CD4-positive, CD25-positive, alpha-beta regulatory T cell (primary cell): Measurements from ENCODE around the gene LFNG. TPM values are rescaled to one million over a fixed set of nuclear protein-coding genes. Genes with fewer than 3 reads are reported as not detected.

Source experiments
- ATAC-seq, 2 donors: fragments of 150-1000 bp; cut with Tn5 transposase; one replicate each; pipeline ENCODE4 v1.10.0; 2021; ENCODE audit warnings: low read depth in 2 of 2, moderate number of reproducible peaks in 2 of 2, moderate library complexity in 1 of 2
- DNase-seq, 3 donors: peaks; one replicate each; pipeline versions ENCODE4 v3.0.0 to v3.0.0-alpha.2; 2012 to 2022; ENCODE audit warnings: mixed read lengths in 1 of 3
- H3K27ac ChIP-seq: one replicate; pipeline ENCODE4 v1.7.0; 2013; ENCODE audit warnings: mild to moderate bottlenecking, low read length; ENCODE audit not compliant: insufficient read depth, poor library complexity, severe bottlenecking
- H3K27me3 ChIP-seq: one replicate; pipeline ENCODE4 v1.7.0; 2013; ENCODE audit warnings: low read length; ENCODE audit not compliant: control insufficient read depth, insufficient read depth
- H3K36me3 ChIP-seq: one replicate; pipeline ENCODE4 v1.7.0; 2013; ENCODE audit warnings: mild to moderate bottlenecking, low read length, moderate library complexity; ENCODE audit not compliant: control insufficient read depth, insufficient read depth
- H3K4me1 ChIP-seq: 2 replicates; pipeline ENCODE4 v1.7.0; 2013; ENCODE audit warnings: mild to moderate bottlenecking, low read length; ENCODE audit not compliant: insufficient read depth, control insufficient read depth, poor library complexity, severe bottlenecking
- H3K4me3 ChIP-seq: one replicate; pipeline ENCODE4 v1.7.0; 2013; ENCODE audit warnings: low read depth, mild to moderate bottlenecking, low read length, moderate library complexity
- H3K9me3 ChIP-seq, 2 experiments: 1 replicate in 1 of 2; 2 replicates in 1 of 2; pipeline ENCODE4 v1.7.0; 2013; ENCODE audit warnings: low read length in 2 of 2, mild to moderate bottlenecking in 1 of 2, moderate library complexity in 1 of 2; ENCODE audit not compliant: control insufficient read depth in 2 of 2
- H3K27ac Mint-ChIP-seq, 3 donors: one replicate each; pipeline ENCODE4 v1.8.0; 2020 to 2022; ENCODE audit warnings: mild to moderate bottlenecking in 3 of 3, mixed read lengths in 3 of 3, moderate library complexity in 2 of 3
- H3K27me3 Mint-ChIP-seq: one replicate; pipeline ENCODE4 v1.8.0; 2022; ENCODE audit warnings: mild to moderate bottlenecking, mixed read lengths
- H3K36me3 Mint-ChIP-seq: one replicate; pipeline ENCODE4 v1.8.0; 2020; ENCODE audit warnings: mixed read lengths
- H3K4me1 Mint-ChIP-seq, 4 donors: one replicate each; pipeline ENCODE4 v1.8.0; 2020 to 2022; ENCODE audit warnings: mixed read lengths in 4 of 4, mild to moderate bottlenecking in 1 of 4
- H3K4me3 Mint-ChIP-seq, 4 donors: one replicate each; pipeline ENCODE4 v1.8.0; 2020 to 2022; ENCODE audit warnings: mild to moderate bottlenecking in 4 of 4, mixed read lengths in 4 of 4, moderate library complexity in 3 of 4
- H3K9me3 Mint-ChIP-seq, 7 donors: one replicate each; pipeline ENCODE4 v1.8.0; 2020 to 2022; ENCODE audit warnings: mixed read lengths in 7 of 7, mild to moderate bottlenecking in 3 of 7, moderate library complexity in 2 of 7
- polyA plus RNA-seq, 4 donors: library from polyadenylated mRNA; unstranded; fragments of 300-500 nt; fragmentation: Illumina TruSeq; gene quantifications; one replicate each; pipeline ENCODE4 v1.2.3, GENCODE V29; 2021
- total RNA-seq: library from RNA; stranded (reverse); gene quantifications from one replicate; pipeline ENCODE4 v1.2.3, GENCODE V29; 2022

Gene LFNG
- total and polyA plus RNA-seq, 5 donors from 2014 or later: 2.1 to 215 (median 3.3) TPM

DNA sequence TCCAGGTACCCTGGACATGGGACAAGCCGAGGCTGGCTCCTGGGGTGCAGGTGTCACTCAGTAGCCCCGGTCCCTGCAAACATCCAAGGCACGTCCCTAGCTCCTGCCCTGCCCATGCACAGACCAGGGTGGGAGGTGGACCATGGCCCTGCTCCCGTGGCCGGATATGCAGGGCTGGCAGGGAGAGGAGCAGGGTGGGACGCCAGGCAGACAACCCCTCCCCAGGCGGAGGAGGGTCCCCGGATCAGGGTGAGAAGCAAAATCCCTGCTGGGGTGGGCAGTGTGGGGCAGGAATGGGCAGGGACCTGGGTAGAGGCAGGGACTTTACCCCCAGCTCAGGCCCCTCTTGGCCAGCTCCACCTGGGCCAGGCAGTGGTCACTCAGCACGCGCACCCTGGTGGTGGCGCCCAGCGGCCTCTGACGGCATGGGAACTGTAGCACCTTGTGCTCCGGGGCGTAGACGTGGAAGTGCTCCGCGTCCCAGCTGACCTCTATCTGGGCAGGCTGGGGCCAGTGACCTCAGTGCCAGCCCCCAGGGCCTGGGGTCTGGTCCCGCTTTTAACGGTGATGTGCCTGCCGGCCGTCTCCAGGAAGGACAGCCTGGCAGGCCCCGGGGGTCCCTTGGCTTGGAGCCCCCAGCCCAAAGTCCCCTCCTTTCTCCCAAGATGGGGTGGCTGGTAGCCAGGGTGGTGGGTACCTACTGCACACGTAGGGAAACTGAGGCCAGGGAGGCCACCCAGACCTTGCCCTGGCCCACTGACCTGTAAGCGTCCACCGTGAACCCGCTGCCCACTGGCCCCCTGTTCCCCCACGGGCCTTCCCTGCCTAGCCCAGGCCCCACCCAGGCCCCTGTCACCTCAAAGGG is 44.5 kb upstream of the LFNG start:
- Histone ChIP-seq H3K4me1 (peaks cover 12% of the 10 kb centered on the region), H3K36me3 (no peaks in the 10 kb centered on the region), H3K27me3 (no peaks in the 10 kb centered on the region), H3K4me3 (no peak overlapping the region), H3K27ac (no peak overlapping the region), H3K9me3 (no peaks in the 10 kb centered on the region)
- no peak for ATAC-seq
- Mint-ChIP-seq H3K4me1 (peaks cover 0 to 14% (median 2%) of the 10 kb centered on the region in 4 donors), H3K27ac (no peak overlapping the region), H3K36me3 (no peaks in the 10 kb centered on the region), H3K27me3 (no peaks in the 10 kb centered on the region), H3K9me3 (no peaks in the 10 kb centered on the region), H3K4me3 (no peak overlapping the region)
- DNase-seq: no peak

DNA sequence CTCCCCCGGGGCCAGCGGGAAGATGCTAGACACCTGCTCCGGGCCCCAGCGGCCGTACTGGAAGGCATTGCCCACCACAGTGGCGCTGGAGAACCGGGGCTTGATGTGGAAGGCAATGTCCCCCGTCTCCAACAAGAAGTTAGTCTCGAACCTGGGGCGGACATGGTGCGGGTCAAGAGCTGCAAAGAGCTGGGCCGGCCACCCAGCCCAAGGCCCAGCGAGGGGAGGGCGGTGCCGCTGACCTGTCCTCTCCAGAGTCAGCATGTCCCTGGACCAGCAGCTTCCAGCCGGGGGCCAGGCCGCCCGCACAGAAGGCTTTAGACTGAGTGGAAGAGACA is 43.9 kb upstream of the LFNG start:
- Mint-ChIP-seq H3K4me3 (no peak overlapping the region), H3K9me3 (no peaks in the 10 kb centered on the region), H3K27ac (no peak overlapping the region), H3K4me1 (peaks cover 0 to 14% (median under 1%) of the 10 kb centered on the region in 4 donors), H3K36me3 (no peaks in the 10 kb centered on the region), H3K27me3 (no peaks in the 10 kb centered on the region)
- no peaks in the 10 kb centered on the region for H3K36me3 ChIP-seq
- H3K4me3 ChIP-seq: no peak overlapping the region
- no peaks in the 10 kb centered on the region for H3K27me3 ChIP-seq
- ATAC-seq (no peak), DNase-seq (no peak)
- no peak overlapping the region for H3K27ac ChIP-seq
- H3K9me3 ChIP-seq: no peaks in the 10 kb centered on the region
- H3K4me1 ChIP-seq: peaks cover 12% of the 10 kb centered on the region

DNA sequence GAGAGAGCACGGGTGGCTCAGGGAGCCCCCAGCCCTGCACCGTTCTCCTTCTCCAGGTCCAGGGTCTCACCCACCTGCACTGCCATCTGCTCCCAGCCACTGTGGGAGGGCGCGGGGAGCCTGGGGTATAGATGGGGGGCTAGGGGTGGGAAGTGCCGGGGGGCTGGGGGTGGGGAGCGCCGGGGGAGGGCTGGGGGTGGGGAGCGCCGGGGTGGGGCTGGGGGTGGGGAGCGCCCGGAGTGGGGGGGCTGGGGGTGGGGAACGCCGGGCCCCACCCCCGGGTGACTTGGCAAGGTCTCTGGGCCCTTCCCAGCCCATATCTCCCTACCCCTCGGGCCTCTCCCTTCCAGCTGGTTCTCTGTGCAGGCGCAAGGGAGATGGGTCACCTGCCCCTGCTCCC is 43.3 kb upstream of the LFNG start, which contains the start of gene GRIFIN:
TSS of gene GRIFIN (minus strand) at position 101 of the 400 bp plus-strand sequence. CDS start at position 86, 15 bp downstream.
- Mint-ChIP-seq H3K4me1 (peaks cover 0 to 14% (median 0%) of the 10 kb centered on the region in 4 donors), H3K9me3 (no peaks in the 10 kb centered on the region), H3K27me3 (no peaks in the 10 kb centered on the region), H3K36me3 (no peaks in the 10 kb centered on the region), H3K4me3 (no peak within 1 kb of the TSS), H3K27ac (no peak within 1 kb of the TSS)
- ATAC-seq (no peak), DNase-seq (no peak)
- no peaks in the 10 kb centered on the region for H3K36me3 ChIP-seq
- no peak within 1 kb of the TSS for H3K4me3 ChIP-seq
- H3K27me3 ChIP-seq: no peaks in the 10 kb centered on the region
- H3K9me3 ChIP-seq: no peaks in the 10 kb centered on the region
- H3K4me1 ChIP-seq: peaks cover 12% of the 10 kb centered on the region
- H3K27ac ChIP-seq: no peak within 1 kb of the TSS

DNA sequence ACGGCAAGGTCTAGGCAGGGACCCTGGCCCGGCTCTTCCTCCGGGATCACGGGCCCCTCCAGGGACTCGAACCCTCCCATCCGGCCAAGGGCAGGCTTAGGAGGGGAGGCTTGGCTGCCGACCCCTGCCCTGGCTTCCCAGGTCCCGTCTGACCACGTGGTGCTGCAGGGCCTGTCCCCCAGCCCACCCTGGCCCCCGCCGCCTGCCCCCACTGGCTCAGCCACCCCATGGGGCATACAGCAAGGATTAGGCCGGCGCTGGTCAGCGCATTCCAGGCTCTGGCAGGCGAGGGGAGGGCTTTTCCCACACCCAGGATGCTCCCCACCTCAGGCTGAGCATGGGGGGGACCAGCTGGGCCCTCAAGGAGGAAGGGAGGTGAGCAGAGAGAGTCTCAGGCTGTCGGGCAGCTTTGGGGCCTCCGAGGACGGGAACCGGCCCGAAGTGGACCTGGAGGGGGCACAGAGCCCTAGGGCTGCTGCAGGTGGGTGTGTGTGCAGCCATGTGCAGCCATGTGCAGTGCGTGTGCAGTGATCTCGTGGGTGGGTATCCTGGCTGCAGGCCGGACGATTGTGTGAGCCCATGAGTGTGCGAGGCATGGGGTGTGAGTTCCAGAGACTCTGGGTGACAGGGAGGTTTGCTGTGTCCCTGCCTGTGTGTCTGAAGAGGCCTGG is 42.7 kb upstream of the LFNG start:
- no peak overlapping the region for H3K4me3 Mint-ChIP-seq

DNA sequence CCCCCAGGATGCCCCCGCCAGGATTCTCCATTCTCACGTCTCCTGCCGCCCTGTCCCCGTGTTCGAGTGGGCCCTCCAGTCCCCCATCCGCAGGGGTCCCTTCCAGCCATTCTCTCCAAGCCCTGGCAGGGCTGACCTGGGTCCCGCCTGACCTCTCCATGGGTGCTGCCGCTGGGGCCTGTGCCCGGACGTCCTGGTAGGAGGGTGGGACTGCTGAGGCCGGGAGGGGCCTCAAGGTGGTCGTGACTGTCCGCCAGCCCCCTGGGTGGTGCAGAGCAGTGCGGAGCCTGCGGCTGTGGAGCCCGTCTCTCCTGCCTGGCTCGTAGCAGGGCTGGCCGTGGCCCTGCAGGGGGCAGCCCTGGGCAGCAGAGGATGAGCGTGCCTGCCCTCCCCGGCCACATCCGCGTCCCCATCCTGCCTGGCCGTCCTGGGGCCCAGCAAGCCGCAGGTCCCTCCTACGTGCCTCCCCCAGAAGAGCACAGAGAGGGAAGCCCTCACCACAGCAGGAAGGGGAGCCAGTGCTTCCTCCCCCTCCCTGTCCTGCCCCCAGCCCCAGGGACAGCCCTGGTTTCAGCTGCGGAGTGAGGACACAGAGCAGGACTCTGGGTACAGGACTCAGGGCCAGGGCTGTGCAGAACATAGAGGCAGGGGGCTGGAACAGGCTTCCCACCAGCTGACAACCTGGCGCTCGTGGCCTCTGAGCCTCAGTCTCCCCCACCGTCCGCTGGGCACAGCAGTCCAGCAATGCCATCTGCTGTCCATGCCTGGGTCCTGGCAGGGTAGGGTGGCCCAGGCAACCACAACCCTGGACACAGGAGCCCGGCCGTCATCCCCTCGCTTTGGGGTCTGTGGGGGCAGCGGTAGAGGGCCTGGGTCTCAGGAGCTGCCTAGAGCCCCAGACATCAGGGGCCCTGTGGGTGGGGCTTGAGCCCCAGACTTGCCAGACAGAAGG is 41.9 kb upstream of the LFNG start:
- Histone ChIP-seq H3K4me1 (peaks cover 12% of the 10 kb centered on the region), H3K27me3 (no peaks in the 10 kb centered on the region), H3K4me3 (no peak overlapping the region), H3K9me3 (peaks cover 0 to 2% of the 10 kb centered on the region in 2 experiments), H3K36me3 (no peaks in the 10 kb centered on the region), H3K27ac (no peak overlapping the region)
- Mint-ChIP-seq H3K36me3 (no peaks in the 10 kb centered on the region), H3K27me3 (no peaks in the 10 kb centered on the region), H3K4me1 (peaks cover 0 to 14% (median 0%) of the 10 kb centered on the region in 4 donors), H3K27ac (no peak overlapping the region), H3K4me3 (peak overlapping the region in 1 of 4 donors; percentile 21), H3K9me3 (no peaks in the 10 kb centered on the region)
- DNase-seq (peak; percentile 40 to 86 (median 74)), ATAC-seq (peak; percentile 91 to 93)

More for the DNA sequence above, 42.7 kb upstream of the LFNG start:
- no peak for ATAC-seq
- Histone ChIP-seq H3K36me3 (no peaks in the 10 kb centered on the region), H3K4me3 (no peak overlapping the region), H3K27ac (no peak overlapping the region), H3K9me3 (no peaks in the 10 kb centered on the region), H3K27me3 (no peaks in the 10 kb centered on the region), H3K4me1 (peaks cover 12% of the 10 kb centered on the region)
- Mint-ChIP-seq H3K36me3 (no peaks in the 10 kb centered on the region), H3K27ac (no peak overlapping the region), H3K9me3 (no peaks in the 10 kb centered on the region), H3K4me1 (peaks cover 0 to 14% (median 0%) of the 10 kb centered on the region in 4 donors), H3K27me3 (no peaks in the 10 kb centered on the region)
- no peak for DNase-seq

DNA sequence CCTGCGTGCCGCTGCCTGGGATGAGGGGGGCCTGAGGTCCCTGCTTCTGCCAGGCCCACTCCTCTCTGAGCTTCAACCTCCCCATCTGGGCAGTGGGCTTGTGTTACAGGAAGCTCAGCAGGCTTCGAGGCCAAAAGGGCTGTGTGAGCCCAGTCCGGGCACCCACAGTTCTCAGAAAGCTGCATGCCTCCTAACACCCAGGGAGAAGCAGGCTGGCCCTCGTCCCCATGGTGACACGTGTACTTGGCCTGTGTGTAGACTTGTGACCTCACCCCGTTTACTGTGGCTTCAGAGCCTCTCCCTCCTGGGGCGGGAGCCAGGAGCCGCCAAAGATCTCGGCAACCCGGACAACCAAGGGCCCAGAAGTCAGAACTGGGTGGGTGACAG is 41.2 kb upstream of the LFNG start:
- Mint-ChIP-seq H3K4me1 (peaks cover 0 to 14% (median 0%) of the 10 kb centered on the region in 4 donors), H3K4me3 (no peak overlapping the region), H3K27ac (no peak overlapping the region), H3K9me3 (no peaks in the 10 kb centered on the region), H3K36me3 (peaks cover 3% of the 10 kb centered on the region), H3K27me3 (no peaks in the 10 kb centered on the region)
- no peaks in the 10 kb centered on the region for H3K27me3 ChIP-seq
- H3K9me3 ChIP-seq: peaks cover 0 to 7% of the 10 kb centered on the region in 2 experiments
- DNase-seq (no peak), ATAC-seq (no peak)
- H3K4me1 ChIP-seq: peaks cover 12% of the 10 kb centered on the region
- no peaks in the 10 kb centered on the region for H3K36me3 ChIP-seq
- no peak overlapping the region for H3K27ac ChIP-seq
- H3K4me3 ChIP-seq: no peak overlapping the region

DNA sequence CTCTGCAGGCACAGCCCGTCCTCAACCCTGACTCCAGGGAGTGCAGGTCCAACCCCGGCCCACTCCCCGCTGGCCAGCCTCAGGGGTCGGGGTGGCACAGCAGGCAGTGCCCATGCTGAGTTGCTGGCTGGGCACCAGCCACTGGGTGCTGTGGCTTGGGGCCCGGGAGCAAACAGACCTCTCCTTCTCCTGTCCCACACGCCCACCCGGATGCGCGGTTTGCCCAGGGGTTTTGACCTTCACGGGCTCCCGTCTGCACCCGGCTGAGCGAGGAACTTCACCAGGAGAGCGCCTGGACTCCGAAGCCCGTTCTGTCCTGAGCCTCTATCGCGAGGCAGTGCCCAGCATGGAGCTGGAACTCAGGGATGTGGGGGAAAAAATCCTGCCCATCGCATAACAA is 40.8 kb upstream of the LFNG start:
- DNase-seq (no peak), ATAC-seq (no peak)
- Mint-ChIP-seq H3K4me1 (peaks cover 0 to 14% (median 0%) of the 10 kb centered on the region in 4 donors), H3K4me3 (no peak overlapping the region), H3K9me3 (no peaks in the 10 kb centered on the region), H3K27me3 (no peaks in the 10 kb centered on the region), H3K27ac (no peak overlapping the region), H3K36me3 (peaks cover 3% of the 10 kb centered on the region)
- Histone ChIP-seq H3K36me3 (no peaks in the 10 kb centered on the region), H3K4me1 (peaks cover 12% of the 10 kb centered on the region), H3K4me3 (no peak overlapping the region), H3K27me3 (no peaks in the 10 kb centered on the region), H3K9me3 (peaks cover 0 to 7% of the 10 kb centered on the region in 2 experiments), H3K27ac (no peak overlapping the region)
